B cell (primary cell): ENCODE data around the gene SLC1A4.

Experiments used
- CTCF ChIP-seq: fragments of 200-600 bp; IDR thresholded peaks from one replicate; pipeline ENCODE4 v1.8.0; 2022; ENCODE audit warnings: antibody characterized with exemption, mild to moderate bottlenecking
- EZH2 ChIP-seq: IDR thresholded peaks from 2 replicates; pipeline ENCODE4 v1.6.1; 2012; ENCODE audit warnings: borderline replicate concordance, low read depth, mild to moderate bottlenecking, moderate library complexity, low read length; ENCODE audit not compliant: insufficient read depth, poor library complexity, severe bottlenecking

- TF ChIP-seq CTCF (no peak), EZH2 (no peak)
Observed at GRCh38 chr2:65071499-65072180, 82.4 kb downstream of the SLC1A4 start.
